Measurements from ENCODE around the gene PRKCZ. TPM values are rescaled to one million over a fixed set of nuclear protein-coding genes. Genes with fewer than 3 reads are reported as not detected.

The PRKCZ gene
- total RNA-seq: 1.1 and 2.1 TPM in 2 replicates

GRCh38 chr1:2049718-2050431, at the start of gene PRKCZ:
Gene PRKCZ, plus strand, starts transcription at chr1:2050411. Its CDS starts 220 bp downstream, at chr1:2050631.

GRCh38 chr1:2003541-2004131, 46.6 kb upstream of the PRKCZ start, which contains the start of gene CFAP74:
Gene CFAP74, minus strand, starts transcription at chr1:2003786. Its CDS starts 12,830 bp downstream, at chr1:1990956.

GRCh38 chr1:2019172-2019543, 31.1 kb upstream of the PRKCZ start, which contains the start of gene GABRD:
Gene GABRD, plus strand, starts transcription at chr1:2019345. Its CDS starts 79 bp downstream, at chr1:2019424.

GRCh38 chr1:2194319-2194897, 144.2 kb downstream of the PRKCZ start, which contains the start of gene FAAP20:
Gene FAAP20, minus strand, starts transcription at chr1:2194772. Its CDS starts 23 bp downstream, at chr1:2194749.

GRCh38 chr1:2228157-2228594, 178.0 kb downstream of the PRKCZ start, which contains the start of gene SKI:
Gene SKI, plus strand, starts transcription at chr1:2228319. Its CDS starts 448 bp downstream, at chr1:2228767.

Other genes starting within 250 kb of the PRKCZ start
- gene GNB1, start 159.3 kb upstream of the PRKCZ start, total RNA-seq: 135 and 146 TPM in 2 replicates
- under 0.01 TPM in 1 of 2 replicates, not detected in the other for gene CALML6, start 135.2 kb upstream of the PRKCZ start, total RNA-seq
- gene TMEM52, start 131.1 kb upstream of the PRKCZ start, total RNA-seq: 0.54 TPM in 1 of 2 replicates, not detected in the other
- gene CFAP74, start 46.6 kb upstream of the PRKCZ start, total RNA-seq: not detected in 2 replicates
- not detected in 2 replicates for gene GABRD, start 31.1 kb upstream of the PRKCZ start, total RNA-seq
- 27.3 and 39.7 TPM in 2 replicates for gene FAAP20, start 144.4 kb downstream of the PRKCZ start, total RNA-seq
- gene SKI, start 177.9 kb downstream of the PRKCZ start, total RNA-seq: 22.6 and 33.0 TPM in 2 replicates

All from cardiac atrium fibroblast (primary cell).